Stomach (tissue), 4 donors: Measurements from ENCODE around the gene UNC13B.

Source experiments
- POLR2A ChIP-seq, 4 donors: fragments of 450-650 bp; IDR thresholded peaks; one replicate each; pipeline ENCODE4 v1.6.1; 2016; ENCODE audit warnings: antibody characterized with exemption in 4 of 4, control low read depth in 2 of 4, mild to moderate bottlenecking in 1 of 4, moderate library complexity in 1 of 4
- TF ChIP-seq, protein P1 (sequence below), 7 experiments: fragments of 450-650 bp in 4 of 7; fragments of 200-600 bp in 3 of 7; sonication (generic) in 3 of 7; IDR thresholded peaks; one replicate each; pipeline ENCODE4 v1.5.1; 2016 to 2019; ENCODE audit warnings: antibody characterized with exemption in 7 of 7, control low read depth in 2 of 7, mild to moderate bottlenecking in 1 of 7

DNA sequence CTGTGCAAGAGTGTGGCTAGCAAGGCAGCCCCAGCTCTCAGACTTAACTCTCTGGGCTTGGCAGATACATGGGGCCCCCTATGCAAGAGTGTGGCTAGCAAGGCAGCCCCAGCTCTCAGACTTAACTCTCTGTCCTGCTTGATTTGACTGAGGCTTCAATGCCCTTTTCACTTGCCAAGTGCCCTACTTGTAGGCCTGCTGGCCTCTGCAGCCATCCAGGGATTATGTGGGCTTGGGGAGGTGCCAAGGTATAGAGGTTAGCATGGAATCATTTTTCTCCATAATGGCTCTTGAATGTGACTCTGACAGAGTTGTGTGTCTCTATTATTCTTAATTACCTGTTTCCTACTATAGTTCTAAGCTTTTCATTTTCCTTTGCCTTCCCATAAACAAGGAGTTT lies 212.6 kb downstream of the UNC13B start:
- TF ChIP-seq, protein P1, sequence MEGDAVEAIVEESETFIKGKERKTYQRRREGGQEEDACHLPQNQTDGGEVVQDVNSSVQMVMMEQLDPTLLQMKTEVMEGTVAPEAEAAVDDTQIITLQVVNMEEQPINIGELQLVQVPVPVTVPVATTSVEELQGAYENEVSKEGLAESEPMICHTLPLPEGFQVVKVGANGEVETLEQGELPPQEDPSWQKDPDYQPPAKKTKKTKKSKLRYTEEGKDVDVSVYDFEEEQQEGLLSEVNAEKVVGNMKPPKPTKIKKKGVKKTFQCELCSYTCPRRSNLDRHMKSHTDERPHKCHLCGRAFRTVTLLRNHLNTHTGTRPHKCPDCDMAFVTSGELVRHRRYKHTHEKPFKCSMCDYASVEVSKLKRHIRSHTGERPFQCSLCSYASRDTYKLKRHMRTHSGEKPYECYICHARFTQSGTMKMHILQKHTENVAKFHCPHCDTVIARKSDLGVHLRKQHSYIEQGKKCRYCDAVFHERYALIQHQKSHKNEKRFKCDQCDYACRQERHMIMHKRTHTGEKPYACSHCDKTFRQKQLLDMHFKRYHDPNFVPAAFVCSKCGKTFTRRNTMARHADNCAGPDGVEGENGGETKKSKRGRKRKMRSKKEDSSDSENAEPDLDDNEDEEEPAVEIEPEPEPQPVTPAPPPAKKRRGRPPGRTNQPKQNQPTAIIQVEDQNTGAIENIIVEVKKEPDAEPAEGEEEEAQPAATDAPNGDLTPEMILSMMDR (IDR thresholded peaks at IDR 0.05) = no peak
- TF ChIP-seq POLR2A (IDR thresholded peaks at IDR 0.05) = no peak
